ACHN (cell line): ENCODE results near the gene ARID1B.

Experiments
- DNase-seq: peaks from one replicate; pipeline ENCODE4 v3.0.0-alpha.2; 2015
- in situ Hi-C: cut with HindIII; loops from 2 replicates; pipeline ENCODE4 v1.10.0; 2017; ENCODE audit warnings: low sequenced_read_pairs, low pct_ligation_motif_present, low pct_unique_long_range_greater_than_20kb

Gene ARID1B

GRCh38 chr6:157150076-157150475 lies 372.9 kb downstream of the ARID1B start:
- in situ Hi-C loops = no loop called here
- DNase-seq = no peak

- in situ Hi-C loops = no loop called here
- no peak for DNase-seq
These were observed 373.9 kb downstream of the ARID1B start for GRCh38 chr6:157151029-157151428.

- DNase-seq = no peak
- in situ Hi-C loops = no loop called here
These were observed 374.8 kb downstream of the ARID1B start for GRCh38 chr6:157151989-157152388.

GRCh38 chr6:157152556-157152955 lies 375.4 kb downstream of the ARID1B start:
- DNase-seq = no peak
- in situ Hi-C loops = no loop called here

- in situ Hi-C loops = no loop called here
These were observed 378.6 kb downstream of the ARID1B start for GRCh38 chr6:157155804-157156203.

GRCh38 chr6:157157258-157157657 lies 380.1 kb downstream of the ARID1B start:
- DNase-seq = no peak
- in situ Hi-C loops = no loop called here

More at GRCh38 chr6:157155804-157156203, 378.6 kb downstream of the ARID1B start:
- DNase-seq = no peak

GRCh38 chr6:157158456-157158855 lies 381.3 kb downstream of the ARID1B start:
- in situ Hi-C loops = no loop called here
- no peak for DNase-seq

GRCh38 chr6:157158897-157159296 lies 381.7 kb downstream of the ARID1B start:
- DNase-seq = no peak
- in situ Hi-C loops = no loop called here

GRCh38 chr6:157159348-157159747 lies 382.2 kb downstream of the ARID1B start:
- in situ Hi-C loops = no loop called here
- DNase-seq = no peak

- in situ Hi-C loops = no loop called here
- no peak for DNase-seq
These were observed 384.7 kb downstream of the ARID1B start for GRCh38 chr6:157161912-157162311.

- no peak for DNase-seq
- in situ Hi-C loops = no loop called here
These were observed 385.7 kb downstream of the ARID1B start for GRCh38 chr6:157162766-157163433.

- in situ Hi-C loops = no loop called here
These were observed 386.4 kb downstream of the ARID1B start for GRCh38 chr6:157163434-157164159.

GRCh38 chr6:157164972-157165371 lies 387.8 kb downstream of the ARID1B start:
- in situ Hi-C loops = no loop called here
- no peak for DNase-seq

More at GRCh38 chr6:157163434-157164159, 386.4 kb downstream of the ARID1B start:
- DNase-seq = no peak

GRCh38 chr6:157166784-157167183 lies 389.6 kb downstream of the ARID1B start:
- in situ Hi-C loops = no loop called here
- DNase-seq = no peak

- no peak for DNase-seq
- in situ Hi-C loops = no loop called here
These were observed 390.7 kb downstream of the ARID1B start for GRCh38 chr6:157167837-157168236.

- no peak for DNase-seq
- in situ Hi-C loops = no loop called here
These were observed 391.3 kb downstream of the ARID1B start for GRCh38 chr6:157168471-157168870.

GRCh38 chr6:157169226-157169625 lies 392.0 kb downstream of the ARID1B start:
- no peak for DNase-seq
- in situ Hi-C loops = no loop called here

- in situ Hi-C loops = no loop called here
- no peak for DNase-seq
These were observed 392.5 kb downstream of the ARID1B start for GRCh38 chr6:157169656-157170055.

- in situ Hi-C loops = no loop called here
These were observed 393.4 kb downstream of the ARID1B start for GRCh38 chr6:157170535-157170934.

GRCh38 chr6:157171801-157172200 lies 394.6 kb downstream of the ARID1B start:
- no peak for DNase-seq
- in situ Hi-C loops = no loop called here

More at GRCh38 chr6:157170535-157170934, 393.4 kb downstream of the ARID1B start:
- DNase-seq = no peak
